Neutrophil (primary cell): ENCODE results near the gene ULK1.

ENCODE experiments used
- H3K27ac ChIP-seq: fragments of 200-600 bp; sonication (generic); 2 replicates; pipeline ENCODE4 v1.5.1; 2016; ENCODE audit warnings: mild to moderate bottlenecking, moderate library complexity
- H3K27me3 ChIP-seq: fragments of 200-600 bp; sonication (generic); 2 replicates; pipeline ENCODE4 v1.6.0; 2016; ENCODE audit warnings: mild to moderate bottlenecking
- H3K36me3 ChIP-seq: fragments of 200-600 bp; sonication (generic); 2 replicates; pipeline ENCODE4 v1.5.1; 2017
- H3K4me1 ChIP-seq, 2 experiments: fragments of 200-600 bp in 1 of 2; sonication (generic) in 1 of 2; 1 replicate in 1 of 2; 2 replicates in 1 of 2; pipeline versions ENCODE4 v1.5.1 to v1.6.1; 2013 to 2016; ENCODE audit warnings: low read depth in 1 of 2, low read length in 1 of 2, mild to moderate bottlenecking in 1 of 2, moderate library complexity in 1 of 2; ENCODE audit not compliant: control insufficient read depth in 1 of 2, insufficient read depth in 1 of 2
- H3K4me3 ChIP-seq, 2 experiments: fragments of 200-600 bp in 1 of 2; sonication (generic) in 1 of 2; 1 replicate in 1 of 2; 2 replicates in 1 of 2; pipeline ENCODE4 v1.5.1; 2013 to 2016; ENCODE audit warnings: low read depth in 1 of 2, low read length in 1 of 2, mild to moderate bottlenecking in 1 of 2, moderate library complexity in 1 of 2
- H3K9me3 ChIP-seq: fragments of 200-600 bp; sonication (generic); 2 replicates; pipeline ENCODE4 v1.5.1; 2016
- TF ChIP-seq, protein P1 (sequence below): fragments of 200-600 bp; sonication (generic); IDR thresholded peaks from 2 replicates; pipeline ENCODE4 v1.5.1; 2016; ENCODE audit warnings: antibody characterized with exemption

ULK1 gene

DNA sequence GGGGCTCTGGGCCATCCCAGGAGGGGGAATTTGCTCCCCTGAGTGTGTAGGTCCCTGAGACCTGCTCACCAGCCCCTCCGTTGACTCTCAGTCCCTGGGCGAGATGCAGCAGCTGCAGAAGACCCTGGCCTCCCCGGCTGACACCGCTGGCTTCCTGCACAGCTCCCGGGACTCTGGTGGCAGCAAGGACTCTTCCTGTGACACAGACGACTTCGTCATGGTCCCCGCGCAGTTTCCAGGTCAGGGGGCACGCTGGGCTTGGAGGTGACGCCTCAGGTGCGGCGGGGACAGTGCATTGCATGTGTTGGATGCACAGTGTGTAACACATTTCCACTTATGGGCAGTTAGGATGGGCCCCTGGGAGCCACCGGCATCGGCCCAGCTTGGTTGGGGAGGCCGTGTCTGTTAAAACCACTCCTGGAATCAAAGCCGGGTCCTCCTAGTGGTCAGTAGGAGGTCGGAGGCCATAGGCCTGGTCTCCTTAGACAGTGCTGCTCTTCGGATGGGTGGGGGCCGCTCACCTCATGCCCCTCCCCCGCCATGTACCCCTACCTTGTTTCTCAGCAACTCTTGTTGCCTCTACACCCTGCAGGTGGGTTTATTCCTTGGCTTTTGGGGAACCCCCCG lies 17.5 kb downstream of the ULK1 start:
- Histone ChIP-seq H3K36me3 (peaks cover 100% of the 10 kb centered on the region), H3K4me3 (no peak overlapping the region)

DNA sequence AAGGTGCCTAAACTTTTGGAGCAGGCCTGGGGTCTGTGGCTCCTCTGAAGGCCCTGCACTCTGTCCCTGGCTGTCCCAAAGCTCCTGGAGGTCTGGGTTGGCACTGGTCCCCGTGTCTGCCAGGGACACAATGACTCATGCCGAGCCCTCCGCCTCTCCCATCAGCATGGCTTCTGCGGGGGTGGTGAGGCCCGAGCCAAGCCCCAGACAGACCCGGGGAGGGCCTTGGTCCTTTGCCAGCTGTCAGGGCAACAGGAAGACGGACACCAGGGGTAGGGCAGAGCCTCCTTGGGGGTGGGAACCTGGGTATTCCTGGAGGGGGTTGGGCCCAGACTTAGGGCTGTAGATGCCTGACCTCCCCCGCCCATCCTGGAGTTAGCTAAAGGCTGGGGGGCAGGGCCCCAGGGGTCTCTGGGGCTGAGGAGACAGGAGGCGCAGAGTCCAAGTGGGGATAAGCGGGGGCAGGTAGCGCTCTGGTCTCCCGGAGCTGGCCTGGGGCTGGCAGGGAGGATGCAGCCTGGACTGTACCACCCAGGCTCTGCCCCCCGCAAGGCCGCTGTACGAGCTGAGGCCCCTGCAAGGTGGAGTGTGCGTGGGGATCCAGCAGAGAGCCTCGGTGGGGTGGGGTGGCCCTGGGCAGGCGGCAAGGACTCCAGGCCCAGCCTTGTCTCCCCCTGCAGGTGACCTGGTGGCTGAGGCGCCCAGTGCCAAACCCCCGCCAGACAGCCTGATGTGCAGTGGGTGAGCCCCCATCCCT lies 18.3 kb downstream of the ULK1 start:
- TF ChIP-seq, protein P1, sequence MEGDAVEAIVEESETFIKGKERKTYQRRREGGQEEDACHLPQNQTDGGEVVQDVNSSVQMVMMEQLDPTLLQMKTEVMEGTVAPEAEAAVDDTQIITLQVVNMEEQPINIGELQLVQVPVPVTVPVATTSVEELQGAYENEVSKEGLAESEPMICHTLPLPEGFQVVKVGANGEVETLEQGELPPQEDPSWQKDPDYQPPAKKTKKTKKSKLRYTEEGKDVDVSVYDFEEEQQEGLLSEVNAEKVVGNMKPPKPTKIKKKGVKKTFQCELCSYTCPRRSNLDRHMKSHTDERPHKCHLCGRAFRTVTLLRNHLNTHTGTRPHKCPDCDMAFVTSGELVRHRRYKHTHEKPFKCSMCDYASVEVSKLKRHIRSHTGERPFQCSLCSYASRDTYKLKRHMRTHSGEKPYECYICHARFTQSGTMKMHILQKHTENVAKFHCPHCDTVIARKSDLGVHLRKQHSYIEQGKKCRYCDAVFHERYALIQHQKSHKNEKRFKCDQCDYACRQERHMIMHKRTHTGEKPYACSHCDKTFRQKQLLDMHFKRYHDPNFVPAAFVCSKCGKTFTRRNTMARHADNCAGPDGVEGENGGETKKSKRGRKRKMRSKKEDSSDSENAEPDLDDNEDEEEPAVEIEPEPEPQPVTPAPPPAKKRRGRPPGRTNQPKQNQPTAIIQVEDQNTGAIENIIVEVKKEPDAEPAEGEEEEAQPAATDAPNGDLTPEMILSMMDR, result no peak
- H3K27me3 ChIP-seq, result no peaks in the 10 kb centered on the region
- H3K4me3 ChIP-seq, result no peak overlapping the region
- H3K27ac ChIP-seq, result no peak overlapping the region
- peaks cover 100% of the 10 kb centered on the region for H3K36me3 ChIP-seq
- H3K4me1 ChIP-seq, result no peaks in the 10 kb centered on the region
- H3K9me3 ChIP-seq, result no peaks in the 10 kb centered on the region

More for the DNA sequence above, 17.5 kb downstream of the ULK1 start:
- Histone ChIP-seq H3K27me3 (no peaks in the 10 kb centered on the region), H3K9me3 (no peaks in the 10 kb centered on the region), H3K27ac (no peak overlapping the region), H3K4me1 (no peaks in the 10 kb centered on the region)
- TF ChIP-seq, protein P1, result no peak

DNA sequence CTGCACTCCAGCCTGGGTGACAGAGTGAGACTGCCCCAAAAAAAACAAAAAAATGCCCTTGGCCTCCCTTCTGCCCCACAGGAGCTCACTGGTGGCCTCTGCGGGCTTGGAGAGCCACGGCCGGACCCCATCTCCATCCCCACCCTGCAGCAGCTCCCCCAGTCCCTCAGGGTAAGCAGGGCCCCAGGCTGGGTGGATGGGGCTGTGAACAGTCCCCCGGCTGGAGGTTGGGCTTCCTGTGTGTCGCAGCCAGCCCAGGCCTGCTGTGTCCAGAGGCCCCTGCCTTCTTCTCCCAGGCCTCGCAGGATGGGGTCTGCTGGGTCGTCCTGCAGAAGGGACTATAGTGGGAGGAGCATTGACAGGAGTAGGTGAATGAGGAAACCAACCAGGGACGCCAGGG lies 19.2 kb downstream of the ULK1 start:
- H3K27me3 ChIP-seq, result no peaks in the 10 kb centered on the region
- no peaks in the 10 kb centered on the region for H3K9me3 ChIP-seq
- TF ChIP-seq, protein P1, result no peak
- H3K27ac ChIP-seq, result no peak overlapping the region
- H3K36me3 ChIP-seq, result peaks cover 100% of the 10 kb centered on the region
- H3K4me3 ChIP-seq, result no peak overlapping the region
- no peaks in the 10 kb centered on the region for H3K4me1 ChIP-seq

DNA sequence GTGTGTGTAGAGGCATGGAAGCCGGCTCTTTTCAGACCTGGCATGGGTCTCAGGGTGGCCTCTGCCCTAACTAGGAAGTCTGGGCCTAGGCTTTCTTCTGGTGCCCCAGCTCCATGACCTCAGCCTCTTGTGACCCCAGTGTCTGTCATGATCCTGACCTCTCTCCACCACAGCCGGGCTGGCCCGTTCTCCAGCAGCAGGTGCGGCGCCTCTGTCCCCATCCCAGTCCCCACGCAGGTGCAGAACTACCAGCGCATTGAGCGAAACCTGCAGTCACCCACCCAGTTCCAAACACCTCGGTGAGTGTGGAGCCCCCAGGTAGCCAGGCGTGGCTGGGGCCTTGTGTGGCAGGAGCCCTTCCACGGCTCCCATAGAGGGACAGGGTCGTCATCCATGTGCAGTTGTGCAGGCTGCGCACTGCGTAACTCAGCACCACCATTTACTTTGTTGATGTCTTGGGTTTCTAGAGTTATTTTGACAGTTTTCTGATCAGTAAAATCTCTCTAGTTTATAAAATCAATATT lies 19.8 kb downstream of the ULK1 start:
- Histone ChIP-seq H3K27ac (no peak overlapping the region), H3K36me3 (peaks cover 100% of the 10 kb centered on the region), H3K4me3 (no peak overlapping the region), H3K27me3 (no peaks in the 10 kb centered on the region), H3K4me1 (no peaks in the 10 kb centered on the region), H3K9me3 (no peaks in the 10 kb centered on the region)
- TF ChIP-seq, protein P1, result no peak

DNA sequence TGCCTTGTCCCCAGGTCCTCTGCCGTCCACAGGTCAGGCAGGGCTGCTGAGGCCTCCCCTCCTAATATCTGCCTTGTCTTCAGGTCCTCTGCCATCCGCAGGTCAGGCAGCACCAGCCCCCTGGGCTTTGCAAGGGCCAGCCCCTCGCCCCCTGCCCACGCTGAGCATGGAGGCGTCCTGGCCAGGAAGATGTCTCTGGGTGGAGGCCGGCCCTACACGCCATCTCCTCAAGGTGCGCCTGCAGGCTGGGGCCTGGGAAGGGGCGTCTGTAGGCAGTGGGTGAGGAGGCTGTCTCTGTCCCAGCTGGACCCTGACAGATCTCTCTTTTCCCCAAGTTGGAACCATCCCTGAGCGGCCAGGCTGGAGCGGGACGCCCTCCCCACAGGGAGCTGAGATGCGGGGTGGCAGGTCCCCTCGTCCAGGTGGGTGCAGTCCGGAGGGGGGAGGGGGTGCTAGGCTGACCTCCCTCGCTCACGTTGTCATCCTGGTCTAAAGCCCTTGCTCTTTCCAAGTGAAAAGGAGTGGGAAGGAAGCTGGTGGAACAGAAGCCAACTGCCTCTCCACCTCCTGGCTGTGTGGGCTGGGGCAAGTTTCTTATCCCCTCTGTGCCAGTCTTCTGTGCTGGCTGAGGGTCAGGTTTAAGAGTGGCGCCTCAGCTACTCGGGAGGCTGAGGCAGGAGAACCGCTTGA lies 20.7 kb downstream of the ULK1 start:
- H3K27me3 ChIP-seq, result no peaks in the 10 kb centered on the region
- H3K36me3 ChIP-seq, result peaks cover 100% of the 10 kb centered on the region
- TF ChIP-seq, protein P1, result no peak
- no peaks in the 10 kb centered on the region for H3K9me3 ChIP-seq
- no peak overlapping the region for H3K4me3 ChIP-seq
- H3K27ac ChIP-seq, result no peak overlapping the region
- H3K4me1 ChIP-seq, result no peaks in the 10 kb centered on the region
